WTC11 (cell line): ENCODE measurements around the gene CCDC61. TPM values are rescaled to one million over a fixed set of nuclear protein-coding genes. Genes with fewer than 3 reads are reported as not detected.

ENCODE experiments used
- ATAC-seq: fragments of 200-7000 bp; cut with Tn5 transposase; 2 replicates; pipeline ENCODE4 v1.10.0; 2021; ENCODE audit warnings: mild to moderate bottlenecking, moderate library complexity
- CTCF ChIA-PET: fragments of 300-600 bp; sonication (Branson Sonifier 250); formaldehyde crosslinking; loops from one replicate; lab custom pipeline; 2021; ENCODE audit warnings: antibody characterized with exemption; lab: Charles Lee
- POLR2A ChIA-PET: fragments of 350-600 bp; sonication (Branson Sonifier 250); formaldehyde crosslinking; loops from one replicate; lab custom pipeline; 2021; ENCODE audit warnings: antibody characterized with exemption; lab: Charles Lee
- DNase-seq: peaks from one replicate; pipeline ENCODE4 v3.0.0; 2021; ENCODE audit warnings: low spot score
- H3K27ac Mint-ChIP-seq: 2 replicates; pipeline ENCODE4 v1.8.0; 2021; ENCODE audit warnings: mixed read lengths
- H3K27me3 Mint-ChIP-seq: 2 replicates; pipeline ENCODE4 v1.8.0; 2021; ENCODE audit warnings: low read depth, mild to moderate bottlenecking, moderate library complexity, mixed read lengths
- H3K36me3 Mint-ChIP-seq: 2 replicates; pipeline ENCODE4 v1.8.0; 2021; ENCODE audit warnings: mixed read lengths
- H3K4me1 Mint-ChIP-seq: 2 replicates; pipeline ENCODE4 v1.8.0; 2022; ENCODE audit warnings: mixed read lengths
- H3K4me3 Mint-ChIP-seq: 2 replicates; pipeline ENCODE4 v1.8.0; 2021; ENCODE audit warnings: mild to moderate bottlenecking, moderate library complexity, mixed read lengths
- H3K9me3 Mint-ChIP-seq: 2 replicates; pipeline ENCODE4 v1.8.0; 2021; ENCODE audit warnings: mixed read lengths
- CREB1 ChIP-seq: sonication (generic); formaldehyde crosslinking; IDR thresholded peaks from 2 replicates; pipeline ENCODE4 v1.8.0; 2023; ENCODE audit warnings: mild to moderate bottlenecking, missing genetic modification reagents
- ETV6 ChIP-seq: sonication (generic); formaldehyde crosslinking; IDR thresholded peaks from 2 replicates; pipeline ENCODE4 v1.8.1; 2022; ENCODE audit warnings: mild to moderate bottlenecking, missing genetic modification reagents
- FOXJ3 ChIP-seq: sonication (generic); formaldehyde crosslinking; IDR thresholded peaks from 2 replicates; pipeline ENCODE4 v1.9.0; 2021; ENCODE audit warnings: missing genetic modification reagents, mild to moderate bottlenecking, borderline replicate concordance
- GABPB1 ChIP-seq: sonication (generic); formaldehyde crosslinking; IDR thresholded peaks from 2 replicates; pipeline ENCODE4 v1.8.1; 2023; ENCODE audit warnings: mild to moderate bottlenecking, missing genetic modification reagents
- IRF1 ChIP-seq: sonication (generic); formaldehyde crosslinking; IDR thresholded peaks from 2 replicates; pipeline ENCODE4 v1.8.0; 2023; ENCODE audit warnings: missing genetic modification reagents
- MXD4 ChIP-seq: fragments of 250-450 bp; sonication (Bioruptor Pico); IDR thresholded peaks from 2 replicates; pipeline ENCODE4 v1.8.0; 2021; ENCODE audit warnings: mild to moderate bottlenecking, moderate library complexity, borderline replicate concordance
- OVOL2 ChIP-seq: fragments of 250-450 bp; sonication (Bioruptor Pico); IDR thresholded peaks from 2 replicates; pipeline ENCODE4 v1.9.0; 2021; ENCODE audit warnings: mild to moderate bottlenecking, borderline replicate concordance
- PRDM15 ChIP-seq: sonication (generic); formaldehyde crosslinking; IDR thresholded peaks from 2 replicates; pipeline ENCODE4 v1.8.0; 2022; ENCODE audit warnings: missing genetic modification reagents
- PREB ChIP-seq: sonication (generic); formaldehyde crosslinking; IDR thresholded peaks from 2 replicates; pipeline ENCODE4 v1.8.1; 2022; ENCODE audit warnings: mild to moderate bottlenecking, missing genetic modification reagents, moderate library complexity, borderline replicate concordance
- PRRX2 ChIP-seq: fragments of 250-450 bp; sonication (Bioruptor Pico); IDR thresholded peaks from 2 replicates; pipeline ENCODE4 v1.8.0; 2021; ENCODE audit warnings: mild to moderate bottlenecking
- ZMAT4 ChIP-seq: fragments of 250-450 bp; sonication (Bioruptor Pico); IDR thresholded peaks from 2 replicates; pipeline ENCODE4 v1.9.0; 2021; ENCODE audit warnings: mild to moderate bottlenecking
- total RNA-seq: library from RNA; stranded (reverse); gene quantifications from 3 replicates; pipeline ENCODE4 v1.2.3, GENCODE V29; 2021
- TF ChIP-seq, protein P1 (sequence below): sonication (generic); formaldehyde crosslinking; conservative IDR thresholded peaks from 2 replicates; pipeline ENCODE4 v1.8.1; 2022; ENCODE audit warnings: mild to moderate bottlenecking, missing genetic modification reagents
- TF ChIP-seq, protein P2 (sequence below): fragments of 250-450 bp; sonication (Bioruptor Pico); IDR thresholded peaks from 2 replicates; pipeline ENCODE4 v1.8.0; 2021; ENCODE audit warnings: mild to moderate bottlenecking
- TF ChIP-seq, protein P3 (sequence below): sonication (generic); formaldehyde crosslinking; IDR thresholded peaks from 2 replicates; pipeline ENCODE4 v1.8.1; 2023; ENCODE audit warnings: mild to moderate bottlenecking, missing genetic modification reagents, borderline replicate concordance
- TF ChIP-seq, protein P4 (sequence below): sonication (generic); formaldehyde crosslinking; IDR thresholded peaks from 2 replicates; pipeline ENCODE4 v1.8.0; 2022; ENCODE audit warnings: mild to moderate bottlenecking, missing genetic modification reagents

The CCDC61 gene
- total RNA-seq, 1 experiment from 2014 or later: 33.7 TPM

GRCh38 chr19:46025835-46026234 is 30.6 kb downstream of the CCDC61 start:
- no peak overlapping the region for H3K4me3 Mint-ChIP-seq
- no peak for ATAC-seq
- TF ChIP-seq CREB1 (CRISPR knock-in tag): no peak
- no peak for TF ChIP-seq GABPB1 (CRISPR knock-in tag)
- TF ChIP-seq IRF1 (CRISPR knock-in tag): no peak
- TF ChIP-seq PRDM15 (CRISPR knock-in tag): no peak
- TF ChIP-seq, protein P1, sequence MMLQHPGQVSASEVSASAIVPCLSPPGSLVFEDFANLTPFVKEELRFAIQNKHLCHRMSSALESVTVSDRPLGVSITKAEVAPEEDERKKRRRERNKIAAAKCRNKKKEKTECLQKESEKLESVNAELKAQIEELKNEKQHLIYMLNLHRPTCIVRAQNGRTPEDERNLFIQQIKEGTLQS: no peak
- no peak for TF ChIP-seq ETV6 (CRISPR knock-in tag)
- no peak for TF ChIP-seq PRRX2 (CRISPR knock-in tag)
- TF ChIP-seq OVOL2 (CRISPR knock-in tag): no peak
- TF ChIP-seq PREB (CRISPR knock-in tag): no peak
- TF ChIP-seq, protein P2, sequence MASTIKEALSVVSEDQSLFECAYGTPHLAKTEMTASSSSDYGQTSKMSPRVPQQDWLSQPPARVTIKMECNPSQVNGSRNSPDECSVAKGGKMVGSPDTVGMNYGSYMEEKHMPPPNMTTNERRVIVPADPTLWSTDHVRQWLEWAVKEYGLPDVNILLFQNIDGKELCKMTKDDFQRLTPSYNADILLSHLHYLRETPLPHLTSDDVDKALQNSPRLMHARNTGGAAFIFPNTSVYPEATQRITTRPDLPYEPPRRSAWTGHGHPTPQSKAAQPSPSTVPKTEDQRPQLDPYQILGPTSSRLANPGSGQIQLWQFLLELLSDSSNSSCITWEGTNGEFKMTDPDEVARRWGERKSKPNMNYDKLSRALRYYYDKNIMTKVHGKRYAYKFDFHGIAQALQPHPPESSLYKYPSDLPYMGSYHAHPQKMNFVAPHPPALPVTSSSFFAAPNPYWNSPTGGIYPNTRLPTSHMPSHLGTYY (CRISPR knock-in tag): no peak
- peaks cover 12% of the 10 kb centered on the region for H3K36me3 Mint-ChIP-seq
- H3K27me3 Mint-ChIP-seq: no peaks in the 10 kb centered on the region; the same call in 1 of the 2 replicates
- CTCF ChIA-PET: interaction anchor here (0.6 to 4.3 kb wide), 7 partner anchors 8 to 255 kb away, joined by 3 to 80 read pairs (median 4); no protein-coding TSS in a partner anchor
- POLR2A ChIA-PET: no interaction called here
- no peak overlapping the region for H3K27ac Mint-ChIP-seq
- H3K4me1 Mint-ChIP-seq: peaks cover 16% of the 10 kb centered on the region
- DNase-seq: no peak
- peaks cover 12% of the 10 kb centered on the region for H3K9me3 Mint-ChIP-seq

- no peaks in the 10 kb centered on the region for H3K4me1 Mint-ChIP-seq
- peaks cover 4% of the 10 kb centered on the region for H3K9me3 Mint-ChIP-seq
- ATAC-seq: no peak
- POLR2A ChIA-PET: no interaction called here
- no peak overlapping the region for H3K4me3 Mint-ChIP-seq
- TF ChIP-seq MXD4 (no peak), FOXJ3 (no peak), PRDM15 (CRISPR knock-in tag) (no peak), ZMAT4 (no peak)
- TF ChIP-seq, protein P3, sequence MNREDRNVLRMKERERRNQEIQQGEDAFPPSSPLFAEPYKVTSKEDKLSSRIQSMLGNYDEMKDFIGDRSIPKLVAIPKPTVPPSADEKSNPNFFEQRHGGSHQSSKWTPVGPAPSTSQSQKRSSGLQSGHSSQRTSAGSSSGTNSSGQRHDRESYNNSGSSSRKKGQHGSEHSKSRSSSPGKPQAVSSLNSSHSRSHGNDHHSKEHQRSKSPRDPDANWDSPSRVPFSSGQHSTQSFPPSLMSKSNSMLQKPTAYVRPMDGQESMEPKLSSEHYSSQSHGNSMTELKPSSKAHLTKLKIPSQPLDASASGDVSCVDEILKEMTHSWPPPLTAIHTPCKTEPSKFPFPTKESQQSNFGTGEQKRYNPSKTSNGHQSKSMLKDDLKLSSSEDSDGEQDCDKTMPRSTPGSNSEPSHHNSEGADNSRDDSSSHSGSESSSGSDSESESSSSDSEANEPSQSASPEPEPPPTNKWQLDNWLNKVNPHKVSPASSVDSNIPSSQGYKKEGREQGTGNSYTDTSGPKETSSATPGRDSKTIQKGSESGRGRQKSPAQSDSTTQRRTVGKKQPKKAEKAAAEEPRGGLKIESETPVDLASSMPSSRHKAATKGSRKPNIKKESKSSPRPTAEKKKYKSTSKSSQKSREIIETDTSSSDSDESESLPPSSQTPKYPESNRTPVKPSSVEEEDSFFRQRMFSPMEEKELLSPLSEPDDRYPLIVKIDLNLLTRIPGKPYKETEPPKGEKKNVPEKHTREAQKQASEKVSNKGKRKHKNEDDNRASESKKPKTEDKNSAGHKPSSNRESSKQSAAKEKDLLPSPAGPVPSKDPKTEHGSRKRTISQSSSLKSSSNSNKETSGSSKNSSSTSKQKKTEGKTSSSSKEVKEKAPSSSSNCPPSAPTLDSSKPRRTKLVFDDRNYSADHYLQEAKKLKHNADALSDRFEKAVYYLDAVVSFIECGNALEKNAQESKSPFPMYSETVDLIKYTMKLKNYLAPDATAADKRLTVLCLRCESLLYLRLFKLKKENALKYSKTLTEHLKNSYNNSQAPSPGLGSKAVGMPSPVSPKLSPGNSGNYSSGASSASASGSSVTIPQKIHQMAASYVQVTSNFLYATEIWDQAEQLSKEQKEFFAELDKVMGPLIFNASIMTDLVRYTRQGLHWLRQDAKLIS (CRISPR knock-in tag): no peak
- TF ChIP-seq, protein P4, sequence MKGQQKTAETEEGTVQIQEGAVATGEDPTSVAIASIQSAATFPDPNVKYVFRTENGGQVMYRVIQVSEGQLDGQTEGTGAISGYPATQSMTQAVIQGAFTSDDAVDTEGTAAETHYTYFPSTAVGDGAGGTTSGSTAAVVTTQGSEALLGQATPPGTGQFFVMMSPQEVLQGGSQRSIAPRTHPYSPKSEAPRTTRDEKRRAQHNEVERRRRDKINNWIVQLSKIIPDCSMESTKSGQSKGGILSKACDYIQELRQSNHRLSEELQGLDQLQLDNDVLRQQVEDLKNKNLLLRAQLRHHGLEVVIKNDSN (CRISPR knock-in tag): no peak
- TF ChIP-seq, all 79 proteins: peak for 0
- no peak overlapping the region for H3K27ac Mint-ChIP-seq
- H3K27me3 Mint-ChIP-seq: no peaks in the 10 kb centered on the region; the same call in 1 of the 2 replicates
- CTCF ChIA-PET: interaction anchor here (1.1 to 3.9 kb wide), 2 partner anchors 21 to 46 kb away, joined by 3 to 173 read pairs; no protein-coding TSS in a partner anchor
- DNase-seq: no peak
- peaks cover 7% of the 10 kb centered on the region for H3K36me3 Mint-ChIP-seq
These were observed 35.7 kb downstream of the CCDC61 start for GRCh38 chr19:46030812-46031550.
